ENCODE data around the gene GTPBP3. TPM values are rescaled to one million over a fixed set of nuclear protein-coding genes. Genes with fewer than 3 reads are reported as not detected.

Gene GTPBP3
- total RNA-seq, 2 experiments from 2014 or later = 55.8 to 56.8 TPM

DNA sequence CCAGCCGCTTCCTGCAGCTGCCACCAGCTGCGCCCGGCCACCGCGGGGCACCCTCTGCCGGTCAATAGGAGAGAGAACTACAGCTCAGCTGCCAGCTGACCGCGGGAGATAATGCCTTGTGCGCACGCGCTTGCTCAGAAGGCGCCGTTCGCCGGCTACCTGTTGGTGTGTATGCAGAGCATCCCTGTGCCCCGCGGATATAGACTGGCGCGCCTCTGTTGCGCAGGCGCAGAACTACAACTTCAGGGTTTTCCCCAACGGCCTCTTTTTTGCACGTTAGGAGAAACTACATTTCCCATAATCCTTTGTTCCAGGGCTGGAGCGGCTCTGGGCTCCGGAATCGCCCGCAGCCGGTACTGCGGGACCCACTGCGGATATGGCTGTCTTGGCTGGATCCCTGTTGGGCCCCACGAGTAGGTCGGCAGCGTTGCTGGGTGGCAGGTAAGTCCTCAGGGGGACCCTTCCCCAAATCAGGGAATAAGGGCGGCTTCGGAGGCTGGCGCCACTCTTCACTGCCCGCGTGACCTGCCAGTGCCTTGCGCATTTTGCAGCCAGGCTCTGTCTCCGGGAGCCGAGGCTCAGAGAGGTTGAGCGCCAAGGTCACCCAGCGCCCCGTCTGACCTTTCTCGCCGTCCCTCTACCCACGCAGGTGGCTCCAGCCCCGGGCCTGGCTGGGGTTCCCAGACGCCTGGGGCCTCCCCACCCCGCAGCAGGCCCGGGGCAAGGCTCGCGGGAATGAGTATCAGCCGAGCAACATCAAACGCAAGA, 31.7 kb upstream of the GTPBP3 start, which contains the start of gene MRPL34:
TSS of gene MRPL34 (plus strand) at position 356 of the 768 bp plus-strand sequence. CDS start at position 377, 21 bp downstream.
- POLR2A ChIA-PET = interaction anchor here (0.7 to 1.0 kb wide), 4 partner anchors 11 to 39 kb away, joined by 3 to 4 read pairs (median 4); partner anchors contain the start of gene BABAM1
- CTCF ChIA-PET = interaction anchor here (0.6 to 2.1 kb wide), 11 partner anchors 10 to 1463 kb away, joined by 3 to 16 read pairs (median 4); partner anchors contain the start of genes ANKLE1 and ANO8

GRCh38 chr19:17306285-17306714, 31.1 kb upstream of the GTPBP3 start:
- ChIA-PET POLR2A (interaction anchor here (0.6 to 0.7 kb wide), 2 partner anchors 13 to 32 kb away, joined by 4 read pairs; no protein-coding TSS in a partner anchor), CTCF (interaction anchor here (0.6 to 1.3 kb wide), 2 partner anchors 11 to 25 kb away, joined by 5 to 7 read pairs; partner anchors contain the start of gene ANKLE1)

DNA sequence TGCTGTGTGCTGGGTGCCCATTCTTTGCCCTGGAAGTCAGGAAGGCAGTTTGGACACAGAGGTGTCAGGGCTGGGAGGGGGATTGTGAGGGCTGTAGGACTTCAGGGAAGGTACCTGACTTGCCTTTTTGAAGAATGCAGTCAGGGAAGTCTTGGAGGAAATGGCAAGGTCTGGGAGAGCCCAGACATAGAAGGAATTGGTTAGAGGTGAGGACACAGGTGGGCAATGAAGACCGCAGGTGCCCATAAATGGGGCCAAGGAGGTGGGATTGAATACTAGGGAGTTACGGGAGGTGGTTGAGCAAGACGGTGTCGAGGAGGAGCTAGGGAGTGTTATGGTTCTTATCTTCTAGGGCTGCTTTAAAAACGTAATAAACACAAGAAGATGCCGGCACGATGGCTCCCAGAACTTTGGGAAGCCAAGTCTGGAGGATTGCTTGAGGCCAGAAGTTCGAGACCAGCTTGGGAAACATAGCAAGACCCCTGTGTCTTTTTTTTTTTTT, 29.4 kb upstream of the GTPBP3 start:
- ChIA-PET CTCF (interaction anchor here (0.7 kb wide), 1 partner anchor 137 kb away, joined by 3 read pairs; no protein-coding TSS in a partner anchor), POLR2A (interaction anchor here (0.6 kb wide), 1 partner anchor 972 kb away, joined by 12 read pairs; no protein-coding TSS in a partner anchor)

DNA sequence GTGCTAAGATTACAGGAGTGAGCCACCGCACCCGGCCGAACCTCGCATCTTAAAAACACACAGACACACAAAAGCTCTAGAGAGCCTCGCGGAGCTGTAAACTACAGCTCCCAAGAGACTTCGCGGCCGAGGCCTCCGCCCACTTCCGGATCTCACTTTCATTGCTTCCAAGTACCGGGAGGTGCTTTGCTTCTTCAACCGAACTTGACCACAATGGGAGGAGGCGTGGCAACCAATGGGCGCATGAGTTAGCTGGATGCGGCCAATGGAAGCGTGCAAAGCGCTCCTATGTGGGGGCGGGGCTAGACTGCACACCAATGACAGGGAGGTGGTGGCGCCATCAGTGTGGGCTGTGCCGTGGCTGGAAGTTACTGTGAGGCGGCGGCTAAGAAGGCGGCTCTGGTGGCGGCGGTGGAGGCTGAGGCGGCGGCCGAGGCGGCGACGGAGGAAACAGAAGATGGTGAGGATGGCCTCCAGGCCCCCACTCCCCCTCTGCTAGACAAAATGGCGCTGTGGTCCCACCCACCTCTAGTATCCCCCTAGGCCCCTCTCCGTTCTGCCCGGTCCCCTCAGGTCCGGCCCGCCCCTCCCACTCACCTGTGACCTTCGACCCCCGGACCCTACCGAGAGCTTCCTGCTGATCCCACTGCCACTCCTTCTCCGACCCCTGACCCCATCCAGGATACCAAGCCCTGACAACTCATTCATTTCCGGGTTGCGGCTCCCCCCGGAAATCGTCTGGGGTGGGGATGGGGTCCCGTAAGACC, 28.0 kb upstream of the GTPBP3 start, which contains the start of gene DDA1:
TSS of gene DDA1 (plus strand) at position 366 of the 767 bp plus-strand sequence. CDS start at position 458, 92 bp downstream.
- ChIA-PET POLR2A (interaction anchor here (0.5 to 1.2 kb wide), 8 partner anchors 19 to 967 kb away, joined by 3 to 4 read pairs (median 3); partner anchors contain the start of genes ANO8 and GTPBP3), CTCF (interaction anchor here (0.5 to 1.4 kb wide), 8 partner anchors 11 to 325 kb away, joined by 3 to 6 read pairs (median 3); partner anchors contain the start of gene ANO8)

GRCh38 chr19:17309965-17310461, 27.3 kb upstream of the GTPBP3 start:
- POLR2A ChIA-PET = interaction anchor here (0.5 to 1.2 kb wide), 3 partner anchors 18 to 86 kb away, joined by 3 to 4 read pairs (median 3); partner anchors contain the start of gene ANO8
- CTCF ChIA-PET = interaction anchor here (0.6 to 1.4 kb wide), 4 partner anchors 11 to 139 kb away, joined by 3 to 6 read pairs (median 4); no protein-coding TSS in a partner anchor

DNA sequence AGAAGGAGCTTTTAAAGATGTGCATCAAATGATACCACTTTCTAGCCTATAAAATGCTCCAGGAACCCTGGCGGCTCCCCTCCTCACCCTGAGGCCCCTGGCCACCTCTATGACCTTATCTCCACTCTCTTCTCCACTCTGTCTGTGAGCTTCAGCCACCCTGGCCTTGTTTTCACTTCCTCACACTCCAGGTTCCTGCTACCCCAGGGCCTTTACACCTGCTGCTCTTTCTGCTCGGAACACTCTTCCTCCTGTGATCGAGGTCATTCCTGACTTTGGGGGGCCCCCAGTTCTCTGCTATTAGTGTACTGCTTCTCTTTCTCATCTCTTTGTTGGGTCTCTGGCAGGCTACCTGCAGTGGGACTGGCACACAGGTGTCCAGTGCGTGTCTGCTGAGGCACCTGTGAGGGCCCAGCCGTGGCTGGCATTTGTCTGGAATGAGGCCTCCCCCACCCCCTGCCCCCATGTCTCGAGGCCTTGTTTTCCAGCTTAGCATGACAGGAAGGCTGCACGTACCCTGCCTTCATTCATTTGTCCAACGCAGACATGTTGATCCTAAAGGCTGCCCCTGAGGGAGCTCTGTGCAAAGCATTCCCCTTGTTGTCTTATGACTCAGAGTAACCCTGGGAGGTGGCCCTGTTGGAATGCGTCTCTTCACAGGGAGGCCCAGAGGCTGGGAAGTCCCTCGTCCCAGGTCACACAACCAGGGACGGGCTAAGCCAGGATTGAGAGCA, 25.7 kb upstream of the GTPBP3 start:
- CTCF ChIA-PET = interaction anchor here (0.6 kb wide), 1 partner anchor 573 kb away, joined by 3 read pairs; no protein-coding TSS in a partner anchor
- POLR2A ChIA-PET = interaction anchor here (0.6 kb wide), 1 partner anchor 23 kb away, joined by 3 read pairs; no protein-coding TSS in a partner anchor

- POLR2A ChIA-PET = interaction anchor here (0.6 to 0.9 kb wide), 3 partner anchors 16 to 54 kb away, joined by 3 to 4 read pairs (median 3); no protein-coding TSS in a partner anchor
These were observed 24.9 kb upstream of the GTPBP3 start for GRCh38 chr19:17312189-17313113.

GRCh38 chr19:17314007-17314593, 23.3 kb upstream of the GTPBP3 start:
- ChIA-PET POLR2A (no interaction called here), CTCF (no interaction called here)

More at GRCh38 chr19:17312189-17313113, 24.9 kb upstream of the GTPBP3 start:
- CTCF ChIA-PET = interaction anchor here (0.6 kb wide), 2 partner anchors 31 to 72 kb away, joined by 3 to 4 read pairs; no protein-coding TSS in a partner anchor

GRCh38 chr19:17318966-17319365, 18.4 kb upstream of the GTPBP3 start:
- CTCF ChIA-PET = no interaction called here
- POLR2A ChIA-PET = interaction anchor here (0.6 kb wide), 1 partner anchor 13 kb away, joined by 4 read pairs; no protein-coding TSS in a partner anchor

DNA sequence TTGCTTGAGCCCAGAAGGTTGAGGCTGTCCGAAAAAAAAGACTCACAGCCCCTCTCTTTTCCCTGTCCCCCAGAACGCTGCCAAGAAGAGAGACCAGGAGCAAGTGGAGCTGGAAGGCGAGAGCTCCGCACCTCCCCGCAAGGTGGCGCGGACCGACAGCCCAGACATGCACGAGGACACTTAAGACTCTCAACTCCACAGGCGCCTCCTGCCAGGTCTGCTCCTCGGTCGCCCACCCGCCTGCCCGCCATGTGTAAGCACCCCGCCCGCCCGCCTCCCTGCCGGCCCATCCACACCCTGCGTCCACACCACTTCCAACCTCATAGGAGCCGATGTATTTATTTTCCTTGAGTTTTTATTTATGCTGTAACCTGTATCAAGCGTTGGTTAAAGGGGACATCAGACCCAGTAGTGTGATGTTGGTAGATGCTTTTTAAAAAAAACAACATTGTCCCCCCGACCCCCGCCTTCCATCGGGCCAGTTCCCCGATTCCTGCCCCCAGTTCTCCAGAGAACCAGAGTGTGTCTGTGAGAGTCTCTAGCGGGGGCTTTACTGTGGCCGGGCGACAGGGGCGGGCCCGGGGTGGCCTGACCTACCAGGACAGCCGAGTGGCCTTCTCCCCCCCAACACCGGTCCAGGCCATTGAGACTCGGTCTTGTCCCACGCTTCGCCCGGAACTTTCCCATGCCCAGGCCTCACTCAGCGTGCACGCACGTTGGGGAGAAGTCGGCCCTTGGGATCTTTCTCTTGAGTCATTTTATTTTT, 17.7 kb upstream of the GTPBP3 start:
- POLR2A ChIA-PET = interaction anchor here (0.6 kb wide), 1 partner anchor 13 kb away, joined by 4 read pairs; no protein-coding TSS in a partner anchor
- CTCF ChIA-PET = no interaction called here

- CTCF ChIA-PET = interaction anchor here (0.9 kb wide), 1 partner anchor 10 kb away, joined by 3 read pairs; no protein-coding TSS in a partner anchor
- POLR2A ChIA-PET = no interaction called here
These were observed 16.9 kb upstream of the GTPBP3 start for GRCh38 chr19:17320435-17320834.

DNA sequence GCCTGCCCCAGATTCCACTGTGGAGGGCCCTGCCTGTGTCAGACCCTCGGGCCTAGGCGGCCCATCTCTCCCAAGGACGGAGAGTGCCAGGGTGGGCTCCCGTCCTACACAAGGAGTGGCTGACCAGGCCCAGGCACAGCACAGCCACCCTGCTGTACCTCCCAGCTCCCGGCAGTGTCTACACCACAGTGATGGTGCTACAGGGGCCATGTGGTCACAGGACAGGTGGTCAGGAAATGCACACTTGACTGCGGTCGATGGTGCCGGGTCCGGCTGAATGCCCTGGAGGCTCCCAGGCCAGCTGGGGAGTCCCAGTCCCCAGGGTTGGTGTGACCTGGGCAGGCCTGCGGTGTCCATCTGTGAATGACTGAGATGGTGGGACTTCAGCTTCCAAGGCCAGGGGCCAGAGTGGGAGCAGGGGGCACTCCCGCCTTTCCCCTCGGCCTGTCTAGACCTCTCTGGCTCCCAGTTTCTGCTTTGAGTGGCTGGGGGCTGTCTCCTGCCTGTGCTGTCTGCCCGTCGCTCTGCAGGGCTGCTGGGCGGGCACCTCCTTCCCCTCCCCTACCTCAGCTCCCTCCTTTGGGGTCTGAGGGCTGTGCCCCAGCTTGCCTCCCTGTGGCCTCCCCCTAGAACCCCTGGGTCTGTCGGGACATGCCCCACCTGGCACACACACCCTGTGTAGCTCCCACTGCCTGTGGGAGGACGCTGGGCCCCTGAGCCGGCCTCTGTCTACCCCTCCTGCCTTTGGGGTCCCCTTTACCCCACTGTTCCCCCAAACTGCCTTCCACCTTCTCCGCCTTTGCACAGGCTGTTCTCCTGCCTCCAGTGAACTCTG, 15.5 kb upstream of the GTPBP3 start:
- ChIA-PET CTCF (interaction anchor here (0.7 to 1.1 kb wide), 2 partner anchors 10 to 12 kb away, joined by 3 to 4 read pairs; no protein-coding TSS in a partner anchor), POLR2A (interaction anchor here (0.5 kb wide), 1 partner anchor 104 kb away, joined by 3 read pairs; no protein-coding TSS in a partner anchor)

GRCh38 chr19:17322854-17323253, 14.5 kb upstream of the GTPBP3 start:
- ChIA-PET CTCF (no interaction called here), POLR2A (interaction anchor here (0.5 kb wide), 1 partner anchor 103 kb away, joined by 3 read pairs; no protein-coding TSS in a partner anchor)

- CTCF ChIA-PET = interaction anchor here (0.6 kb wide), 1 partner anchor 618 kb away, joined by 3 read pairs; no protein-coding TSS in a partner anchor
- POLR2A ChIA-PET = no interaction called here
These were observed 13.9 kb upstream of the GTPBP3 start for GRCh38 chr19:17323300-17323963.
